SK-N-SH (cell line): Measurements from ENCODE around the gene PRR16. TPM values are rescaled to one million over a fixed set of nuclear protein-coding genes. Genes with fewer than 3 reads are reported as not detected.

Source experiments
- CTCF ChIA-PET: fragments of 300-600, 350-600 bp; formaldehyde crosslinking; extraction: SDS; loops from one replicate; lab custom pipeline; 2021; lab: Yijun Ruan, JAX
- POLR2A ChIA-PET: fragments of 350-600 bp; sonication (Branson Sonifier 250); formaldehyde crosslinking; extraction: SDS; loops from one replicate; lab custom pipeline; 2020; ENCODE audit warnings: antibody characterized with exemption, inconsistent platforms; lab: Yijun Ruan, JAX
- DNase-seq: peaks from one replicate; pipeline ENCODE4 v3.0.0; 2012
- H2AFZ ChIP-seq: fragments of 200-600 bp; sonication (generic); 2 replicates; pipeline ENCODE4 v1.8.1; 2016; ENCODE audit warnings: antibody characterized with exemption, mild to moderate bottlenecking, low read depth
- H3F3A ChIP-seq: fragments of 200-600 bp; sonication (generic); replicated peaks from 2 replicates; pipeline ENCODE3; 2016; ENCODE audit warnings: antibody characterized with exemption, mild to moderate bottlenecking; ENCODE audit not compliant: insufficient read depth
- H3K27ac ChIP-seq, 2 experiments: fragments of 200-500 bp in 1 of 2; fragments of 200-600 bp in 1 of 2; sonication (Bioruptor generic) in 1 of 2; sonication (generic), shearing (Covaris generic) in 1 of 2; 2 replicates each; pipeline versions ENCODE4 v1.5.1 to v1.6.1; 2014 to 2016; ENCODE audit warnings: low read depth in 2 of 2, inconsistent platforms in 1 of 2, low read length in 1 of 2, mild to moderate bottlenecking in 1 of 2, mixed read lengths in 1 of 2
- H3K27me3 ChIP-seq: fragments of 200-600 bp; sonication (generic), shearing (Covaris generic); 2 replicates; pipeline ENCODE4 v1.6.1; 2016; ENCODE audit warnings: mixed run types; ENCODE audit not compliant: insufficient read depth
- H3K36me3 ChIP-seq, 2 experiments: fragments of 200-500 bp in 1 of 2; fragments of 200-600 bp in 1 of 2; sonication (Bioruptor generic) in 1 of 2; sonication (generic) in 1 of 2; replicated peaks in 1 of 2; 2 replicates each; pipeline versions ENCODE3 to v1.5.1; 2014 to 2016; ENCODE audit warnings: low read length in 1 of 2, mild to moderate bottlenecking in 1 of 2; ENCODE audit not compliant: insufficient read depth in 2 of 2, control insufficient read depth in 1 of 2
- H3K4me1 ChIP-seq, 2 experiments: fragments of 200-500 bp in 1 of 2; fragments of 200-600 bp in 1 of 2; sonication (Bioruptor generic) in 1 of 2; sonication (generic), shearing (Covaris generic) in 1 of 2; 2 replicates each; pipeline versions ENCODE4 v1.5.1 to v1.6.1; 2014 to 2016; ENCODE audit warnings: low read depth in 1 of 2, low read length in 1 of 2, mixed run types in 1 of 2; ENCODE audit not compliant: insufficient read depth in 2 of 2, control insufficient read depth in 1 of 2
- H3K4me2 ChIP-seq: fragments of 200-600 bp; sonication (generic), shearing (Covaris generic); 2 replicates; pipeline ENCODE4 v1.6.1; 2017; ENCODE audit warnings: mixed run types
- H3K4me3 ChIP-seq, 2 experiments: fragments of 200-500 bp in 1 of 2; fragments of 200-600 bp in 1 of 2; sonication (Bioruptor generic) in 1 of 2; sonication (generic), shearing (Covaris generic) in 1 of 2; 2 replicates each; pipeline versions ENCODE4 v1.5.1 to v1.8.1; 2014 to 2016; ENCODE audit warnings: low read depth in 2 of 2, inconsistent platforms in 1 of 2, low read length in 1 of 2, mild to moderate bottlenecking in 1 of 2, mixed read lengths in 1 of 2, moderate library complexity in 1 of 2
- H3K79me2 ChIP-seq: fragments of 200-600 bp; sonication (generic); 2 replicates; pipeline ENCODE4 v1.8.1; 2017; ENCODE audit warnings: mild to moderate bottlenecking; ENCODE audit not compliant: insufficient read depth
- H3K9ac ChIP-seq: fragments of 200-600 bp; sonication (generic); 2 replicates; pipeline ENCODE4 v1.6.1; 2017; ENCODE audit warnings: mixed run types
- H3K9me2 ChIP-seq: fragments of 200-600 bp; sonication (generic); 2 replicates; pipeline ENCODE4 v1.6.1; 2017; ENCODE audit warnings: mixed run types
- H3K9me3 ChIP-seq: fragments of 200-600 bp; sonication (generic); 2 replicates; pipeline ENCODE4 v1.6.1; 2017; ENCODE audit warnings: mixed run types, mild to moderate bottlenecking, moderate library complexity
- H4K20me1 ChIP-seq: fragments of 200-600 bp; sonication (generic); 2 replicates; pipeline ENCODE4 v1.6.1; 2017; ENCODE audit warnings: mild to moderate bottlenecking, mixed run types; ENCODE audit not compliant: insufficient read depth
- ELF1 ChIP-seq: IDR thresholded peaks from 2 replicates; pipeline ENCODE4 v1.4.0; 2012
- FOXM1 ChIP-seq: IDR thresholded peaks from 2 replicates; pipeline ENCODE4 v1.4.0; 2012; ENCODE audit warnings: low read depth, mild to moderate bottlenecking
- GATA2 ChIP-seq: sonication (generic); formaldehyde crosslinking; IDR thresholded peaks from 2 replicates; pipeline ENCODE4 v1.5.0; 2020; ENCODE audit warnings: mild to moderate bottlenecking, missing genetic modification reagents
- JUND ChIP-seq: IDR thresholded peaks from 2 replicates; pipeline ENCODE4 v1.4.0; 2012
- MEF2A ChIP-seq: IDR thresholded peaks from 2 replicates; pipeline ENCODE4 v1.4.0; 2012; ENCODE audit warnings: low read depth, borderline replicate concordance
- RCOR1 ChIP-seq: fragments of 150-350 bp; IDR thresholded peaks from 2 replicates; pipeline ENCODE4 v1.6.1; 2017; ENCODE audit warnings: antibody characterized with exemption, low read length
- RFX5 ChIP-seq: IDR thresholded peaks from 2 replicates; pipeline ENCODE4 v1.6.1; 2012; ENCODE audit warnings: mild to moderate bottlenecking, improper control_type of control experiment, low read length
- TCF12 ChIP-seq: IDR thresholded peaks from 2 replicates; pipeline ENCODE4 v1.4.0; 2012
- WGBS: methylation state at CpG from one replicate; pipeline ENCODE4 v1.1.6; 2017; ENCODE audit warnings: low lambda C conversion rate; 5-methylcytosine and 5-hydroxymethylcytosine counted together
- polyA plus RNA-seq, 3 experiments: library from polyadenylated mRNA; depleted of rRNA; stranded (reverse); fragments of >200 nt; gene quantifications; 2 replicates each; pipeline ENCODE4 v1.2.3, GENCODE V29; 2012
- TF ChIP-seq, protein P1 (sequence below): IDR thresholded peaks from 2 replicates; pipeline ENCODE4 v1.6.1; 2012; ENCODE audit warnings: mild to moderate bottlenecking, low read depth, low read length, moderate library complexity
- TF ChIP-seq, protein P2 (sequence below): fragments of 200-600 bp; sonication (generic); IDR thresholded peaks from 2 replicates; pipeline ENCODE4 v1.6.1; 2017; ENCODE audit warnings: antibody characterized with exemption, mild to moderate bottlenecking, moderate library complexity

PRR16 gene
- polyA plus RNA-seq, 1 of the 3 experiments (the other 2 are of a cell fraction) = 26.7 TPM

DNA sequence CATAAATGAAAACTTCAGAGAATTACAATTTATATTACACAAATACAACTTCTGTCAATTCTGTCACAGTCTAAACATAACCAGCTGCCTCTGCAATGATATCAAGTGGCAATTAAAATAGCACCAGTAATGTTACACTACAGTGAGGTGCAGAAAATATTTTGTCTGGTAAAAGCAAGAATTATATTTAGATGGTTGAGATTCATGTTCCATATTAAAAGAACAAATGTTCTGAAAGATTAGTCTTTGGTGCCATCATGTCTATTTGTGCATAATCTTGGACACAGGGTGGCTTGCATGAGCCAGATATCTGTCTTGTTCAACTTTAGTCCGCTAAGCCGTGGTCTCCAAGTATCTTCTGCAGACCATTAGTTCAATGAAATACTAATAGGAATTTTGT, 29.0 kb upstream of the PRR16 start (continued):
- TF ChIP-seq, protein P1, sequence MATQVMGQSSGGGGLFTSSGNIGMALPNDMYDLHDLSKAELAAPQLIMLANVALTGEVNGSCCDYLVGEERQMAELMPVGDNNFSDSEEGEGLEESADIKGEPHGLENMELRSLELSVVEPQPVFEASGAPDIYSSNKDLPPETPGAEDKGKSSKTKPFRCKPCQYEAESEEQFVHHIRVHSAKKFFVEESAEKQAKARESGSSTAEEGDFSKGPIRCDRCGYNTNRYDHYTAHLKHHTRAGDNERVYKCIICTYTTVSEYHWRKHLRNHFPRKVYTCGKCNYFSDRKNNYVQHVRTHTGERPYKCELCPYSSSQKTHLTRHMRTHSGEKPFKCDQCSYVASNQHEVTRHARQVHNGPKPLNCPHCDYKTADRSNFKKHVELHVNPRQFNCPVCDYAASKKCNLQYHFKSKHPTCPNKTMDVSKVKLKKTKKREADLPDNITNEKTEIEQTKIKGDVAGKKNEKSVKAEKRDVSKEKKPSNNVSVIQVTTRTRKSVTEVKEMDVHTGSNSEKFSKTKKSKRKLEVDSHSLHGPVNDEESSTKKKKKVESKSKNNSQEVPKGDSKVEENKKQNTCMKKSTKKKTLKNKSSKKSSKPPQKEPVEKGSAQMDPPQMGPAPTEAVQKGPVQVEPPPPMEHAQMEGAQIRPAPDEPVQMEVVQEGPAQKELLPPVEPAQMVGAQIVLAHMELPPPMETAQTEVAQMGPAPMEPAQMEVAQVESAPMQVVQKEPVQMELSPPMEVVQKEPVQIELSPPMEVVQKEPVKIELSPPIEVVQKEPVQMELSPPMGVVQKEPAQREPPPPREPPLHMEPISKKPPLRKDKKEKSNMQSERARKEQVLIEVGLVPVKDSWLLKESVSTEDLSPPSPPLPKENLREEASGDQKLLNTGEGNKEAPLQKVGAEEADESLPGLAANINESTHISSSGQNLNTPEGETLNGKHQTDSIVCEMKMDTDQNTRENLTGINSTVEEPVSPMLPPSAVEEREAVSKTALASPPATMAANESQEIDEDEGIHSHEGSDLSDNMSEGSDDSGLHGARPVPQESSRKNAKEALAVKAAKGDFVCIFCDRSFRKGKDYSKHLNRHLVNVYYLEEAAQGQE = no peak
- TF ChIP-seq, protein P2, sequence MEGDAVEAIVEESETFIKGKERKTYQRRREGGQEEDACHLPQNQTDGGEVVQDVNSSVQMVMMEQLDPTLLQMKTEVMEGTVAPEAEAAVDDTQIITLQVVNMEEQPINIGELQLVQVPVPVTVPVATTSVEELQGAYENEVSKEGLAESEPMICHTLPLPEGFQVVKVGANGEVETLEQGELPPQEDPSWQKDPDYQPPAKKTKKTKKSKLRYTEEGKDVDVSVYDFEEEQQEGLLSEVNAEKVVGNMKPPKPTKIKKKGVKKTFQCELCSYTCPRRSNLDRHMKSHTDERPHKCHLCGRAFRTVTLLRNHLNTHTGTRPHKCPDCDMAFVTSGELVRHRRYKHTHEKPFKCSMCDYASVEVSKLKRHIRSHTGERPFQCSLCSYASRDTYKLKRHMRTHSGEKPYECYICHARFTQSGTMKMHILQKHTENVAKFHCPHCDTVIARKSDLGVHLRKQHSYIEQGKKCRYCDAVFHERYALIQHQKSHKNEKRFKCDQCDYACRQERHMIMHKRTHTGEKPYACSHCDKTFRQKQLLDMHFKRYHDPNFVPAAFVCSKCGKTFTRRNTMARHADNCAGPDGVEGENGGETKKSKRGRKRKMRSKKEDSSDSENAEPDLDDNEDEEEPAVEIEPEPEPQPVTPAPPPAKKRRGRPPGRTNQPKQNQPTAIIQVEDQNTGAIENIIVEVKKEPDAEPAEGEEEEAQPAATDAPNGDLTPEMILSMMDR = no peak
- TF ChIP-seq RFX5 (no peak), ELF1 (no peak), FOXM1 (no peak)

DNA sequence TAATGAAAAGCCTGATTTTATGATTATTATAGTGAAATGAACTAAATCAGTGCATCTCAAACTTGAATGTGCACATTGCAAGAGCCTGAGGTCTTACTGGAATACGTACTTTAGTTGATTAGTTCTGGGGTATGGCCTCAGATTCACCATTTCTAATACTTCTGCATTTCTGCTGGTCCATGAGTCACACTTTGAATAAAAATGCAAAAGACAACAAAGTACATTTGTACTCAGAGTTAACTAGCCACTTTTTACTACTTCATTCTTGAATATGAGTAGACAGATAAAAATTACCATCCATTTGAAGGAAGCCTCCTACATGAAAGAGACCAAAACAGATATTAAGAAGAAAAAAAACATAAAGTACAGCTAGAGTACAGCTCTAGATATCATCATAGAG, 27.1 kb upstream of the PRR16 start:
- TF ChIP-seq JUND = peak; percentile 22
- no peak for TF ChIP-seq GATA2
- no peak for TF ChIP-seq RCOR1
- no peak for DNase-seq
- Histone ChIP-seq H3K79me2 (no peaks in the 10 kb centered on the region), H4K20me1 (no peaks in the 10 kb centered on the region), H3K27me3 (no peaks in the 10 kb centered on the region), H2AFZ (no peak overlapping the region; the same call in 1 of the 2 replicates), H3K9ac (no peak overlapping the region), H3K9me3 (no peaks in the 10 kb centered on the region), H3K4me3 (no peak overlapping the region), H3F3A (no peaks in the 10 kb centered on the region), H3K4me2 (no peak overlapping the region), H3K4me1 (no peaks in the 10 kb centered on the region; a peak in 1 of 4 replicates), H3K27ac (no peak overlapping the region), H3K36me3 (no peaks in the 10 kb centered on the region), H3K9me2 (no peaks in the 10 kb centered on the region)
- ChIA-PET CTCF (no interaction called here), POLR2A (no interaction called here)
- WGBS = 81% methylated on average over 1 of the region's 1 CpG

DNA sequence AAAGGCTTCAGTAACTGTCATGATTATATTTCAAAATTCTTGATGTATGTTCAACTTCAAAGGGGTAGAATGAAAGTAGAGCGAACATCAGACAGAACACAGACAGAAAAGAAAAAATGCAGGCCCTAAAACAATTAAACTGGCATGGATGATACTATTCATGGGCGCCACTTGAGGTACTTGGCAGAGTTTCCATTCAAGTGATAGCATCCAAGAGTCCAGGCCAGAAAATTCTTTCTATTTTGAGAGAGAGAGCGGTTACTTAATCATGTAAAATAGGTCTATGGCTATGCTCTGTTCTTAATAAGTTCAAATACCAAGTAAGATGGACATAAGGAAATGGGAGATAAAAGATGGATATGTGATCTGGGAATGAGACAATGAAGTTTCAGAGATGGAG, 21.4 kb upstream of the PRR16 start:
- no peaks in the 10 kb centered on the region for H4K20me1 ChIP-seq
- 67% methylated on average over 3 of the region's 3 CpGs for WGBS
- H3K36me3 ChIP-seq = no peaks in the 10 kb centered on the region
- H3K9me3 ChIP-seq = no peaks in the 10 kb centered on the region
- CTCF ChIA-PET = no interaction called here
- H2AFZ ChIP-seq = no peak overlapping the region
- no peaks in the 10 kb centered on the region for H3K9me2 ChIP-seq
- no peak for DNase-seq
- no peak overlapping the region for H3K27ac ChIP-seq
- peaks cover 19% of the 10 kb centered on the region for H3F3A ChIP-seq
- POLR2A ChIA-PET = no interaction called here
- no peaks in the 10 kb centered on the region for H3K27me3 ChIP-seq
- H3K4me3 ChIP-seq = no peak overlapping the region
- H3K4me2 ChIP-seq = no peak overlapping the region
- H3K79me2 ChIP-seq = no peaks in the 10 kb centered on the region
- peaks cover 2 to 9% of the 10 kb centered on the region in 2 experiments; a peak in 3 of 4 replicates for H3K4me1 ChIP-seq
- no peak overlapping the region for H3K9ac ChIP-seq
- TF ChIP-seq TCF12 (0 out of 2 replicates have a peak, but pooled peaks have one; percentile 10), MEF2A (no peak)
